ENCODE results near the gene PDE7B. TPM values are rescaled to one million over a fixed set of nuclear protein-coding genes. Genes with fewer than 3 reads are reported as not detected.

The PDE7B gene
- total and polyA plus RNA-seq, 2 of the 13 experiments (the other 11 are each of a cell fraction or from before 2014, with no cell fraction given) = not detected

DNA sequence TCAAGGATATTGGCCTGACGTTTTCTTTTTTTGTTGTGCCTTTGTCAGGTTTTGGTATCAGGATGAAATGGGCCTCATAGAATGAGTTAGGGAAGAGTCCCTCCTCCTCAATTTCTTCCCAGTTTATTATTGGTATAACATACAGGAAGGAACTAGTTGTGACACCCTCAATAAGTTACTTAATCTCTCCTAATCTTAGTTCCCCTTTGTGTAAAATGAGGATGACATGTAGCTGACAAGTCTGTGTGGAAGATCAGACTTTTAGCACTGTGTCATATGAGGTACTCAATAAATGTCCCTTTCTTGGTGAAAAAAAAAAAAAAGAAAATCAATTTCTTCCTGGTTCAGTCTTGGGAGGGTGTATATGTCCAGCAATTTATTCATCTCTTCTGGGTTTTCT lies 155.8 kb downstream of the PDE7B start:
- no TSS peak for BruUV-seq (replicated peaks)

DNA sequence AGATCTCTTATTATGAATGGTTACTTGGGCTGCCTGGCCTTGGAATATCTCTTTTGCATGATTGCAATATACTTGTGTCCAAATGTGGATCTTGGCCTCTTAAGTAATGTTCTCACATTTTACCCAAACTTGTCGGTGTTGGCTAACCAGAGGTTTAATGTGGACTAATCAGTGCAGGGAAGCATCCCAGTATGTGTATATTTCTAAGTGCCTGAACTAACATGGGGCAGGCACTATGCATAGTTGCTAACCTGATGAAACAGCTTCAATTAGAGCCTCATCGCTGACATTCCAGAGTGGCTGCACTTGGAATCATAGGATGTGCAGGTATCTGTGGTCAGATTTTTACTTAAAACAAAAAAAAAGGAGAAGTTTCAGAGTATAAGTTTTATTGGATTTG lies 160.0 kb downstream of the PDE7B start:
- H3K36me3 ChIP-seq (replicated peaks in 1 of 2; ENCODE audit: control insufficient read depth in 1 of 2, insufficient read depth in 2 of 2, low read length in 2 of 2) = no peaks in the 10 kb centered on the region
- H3K27ac ChIP-seq (ENCODE audit: extremely low read length, insufficient read depth, low read length) = no peak overlapping the region
- no peak for TF ChIP-seq NR2F2 (IDR thresholded peaks at IDR 0.05; ENCODE audit: borderline replicate concordance, low read depth)
- TF ChIP-seq ZNF496 (CRISPR knock-in tag; IDR thresholded peaks at IDR 0.05; ENCODE audit: insufficient replicate concordance) = no peak
- no peak for TF ChIP-seq FOSL2 (CRISPR knock-in tag; IDR thresholded peaks at IDR 0.05)
- no peak for TF ChIP-seq POLR2G (IDR thresholded peaks at IDR 0.05; ENCODE audit: low read depth, low read length)
- TF ChIP-seq SMAD1 (CRISPR knock-in tag; IDR thresholded peaks at IDR 0.05; ENCODE audit: borderline replicate concordance, low read depth) = no peak
- TF ChIP-seq NFRKB (IDR thresholded peaks at IDR 0.05) = no peak
- no peak for TF ChIP-seq MAFG (CRISPR knock-in tag; IDR thresholded peaks at IDR 0.05)
- TF ChIP-seq NKX3-1 (CRISPR knock-in tag; IDR thresholded peaks at IDR 0.05) = no peak
- no peak for TF ChIP-seq POLR2AphosphoS5 (IDR thresholded peaks at IDR 0.05; ENCODE audit: low read depth, low read length)
- no peak for TF ChIP-seq JUNB (CRISPR knock-in tag; IDR thresholded peaks at IDR 0.05; ENCODE audit: borderline replicate concordance)
- TF ChIP-seq AHR (CRISPR knock-in tag; IDR thresholded peaks at IDR 0.05) = no peak
- no peak for TF ChIP-seq ZSCAN22 (CRISPR knock-in tag; IDR thresholded peaks at IDR 0.05)
- TF ChIP-seq ZFP62 (CRISPR knock-in tag; IDR thresholded peaks at IDR 0.05) = no peak
- no peaks in the 10 kb centered on the region for H3K27me3 ChIP-seq (ENCODE audit: control insufficient read depth in 1 of 2, insufficient read depth in 2 of 2, low read length in 2 of 2)
- no TSS peak for BruUV-seq (replicated peaks)
- no peak overlapping the region for H3K9ac ChIP-seq (ENCODE audit: insufficient read depth, low read depth, low read length)
- H3K4me1 ChIP-seq (ENCODE audit: insufficient read depth, low read length) = no peaks in the 10 kb centered on the region
- no peak overlapping the region for H3K4me2 ChIP-seq (ENCODE audit: low read depth, low read length)
- ChIA-PET CTCF (ENCODE audit: low intra/inter-chr PET ratio, low total read pairs) (no interaction called here), POLR2A (no interaction called here)
- ATAC-seq (no peak), FAIRE-seq (no peak), DNase-seq (ENCODE audit: low spot score) (no peak)
- no peaks in the 10 kb centered on the region for H3K79me2 ChIP-seq (ENCODE audit: insufficient read depth, low read length)
- in situ Hi-C loops (cut with HindIII; ENCODE audit: extremely low pct_ligation_motif_present, low pct_unique_long_range_greater_than_20kb) = no loop called here
- 0% methylated on average over 2 of the region's 2 CpGs for WGBS (ENCODE audit: low lambda C conversion rate)
- H3K4me3 ChIP-seq (replicated peaks in 1 of 3; ENCODE audit: insufficient read depth in 1 of 3, low read depth in 2 of 3, low read length in 3 of 3) = no peak overlapping the region
- 0 out of 2 replicates have a peak, but pooled peaks cover 2% of the 10 kb centered on the region for H3K9me3 ChIP-seq (ENCODE audit: low read length)
- intact Hi-C loops (cut with micrococcal nuclease; ENCODE audit: unreplicated experiment) = no loop called here
- no peak overlapping the region for H2AFZ ChIP-seq (ENCODE audit: low read length)
- no peaks in the 10 kb centered on the region for H4K20me1 ChIP-seq (ENCODE audit: insufficient read depth, low read length)

More for the DNA sequence above, 155.8 kb downstream of the PDE7B start:
- Histone ChIP-seq H3K27ac (ENCODE audit: extremely low read length, insufficient read depth, low read length) (no peak overlapping the region), H3K4me3 (replicated peaks in 1 of 3; ENCODE audit: insufficient read depth in 1 of 3, low read depth in 2 of 3, low read length in 3 of 3) (no peak overlapping the region), H3K9me3 (ENCODE audit: low read length) (0 out of 2 replicates have a peak, but pooled peaks cover 4% of the 10 kb centered on the region), H3K79me2 (ENCODE audit: insufficient read depth, low read length) (no peaks in the 10 kb centered on the region), H3K27me3 (ENCODE audit: control insufficient read depth in 1 of 2, insufficient read depth in 2 of 2, low read length in 2 of 2) (no peaks in the 10 kb centered on the region), H3K4me2 (ENCODE audit: low read depth, low read length) (no peak overlapping the region), H2AFZ (ENCODE audit: low read length) (no peak overlapping the region), H3K36me3 (replicated peaks in 1 of 2; ENCODE audit: control insufficient read depth in 1 of 2, insufficient read depth in 2 of 2, low read length in 2 of 2) (no peaks in the 10 kb centered on the region), H3K4me1 (ENCODE audit: insufficient read depth, low read length) (no peaks in the 10 kb centered on the region), H3K9ac (ENCODE audit: insufficient read depth, low read depth, low read length) (no peak overlapping the region), H4K20me1 (ENCODE audit: insufficient read depth, low read length) (no peaks in the 10 kb centered on the region)
- TF ChIP-seq, protein P1, sequence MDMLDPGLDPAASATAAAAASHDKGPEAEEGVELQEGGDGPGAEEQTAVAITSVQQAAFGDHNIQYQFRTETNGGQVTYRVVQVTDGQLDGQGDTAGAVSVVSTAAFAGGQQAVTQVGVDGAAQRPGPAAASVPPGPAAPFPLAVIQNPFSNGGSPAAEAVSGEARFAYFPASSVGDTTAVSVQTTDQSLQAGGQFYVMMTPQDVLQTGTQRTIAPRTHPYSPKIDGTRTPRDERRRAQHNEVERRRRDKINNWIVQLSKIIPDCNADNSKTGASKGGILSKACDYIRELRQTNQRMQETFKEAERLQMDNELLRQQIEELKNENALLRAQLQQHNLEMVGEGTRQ (IDR thresholded peaks at IDR 0.05; ENCODE audit: low read depth, low read length) = no peak
- TF ChIP-seq, protein P1 (CRISPR knock-in tag; IDR thresholded peaks at IDR 0.05; ENCODE audit: borderline replicate concordance) = no peak
- intact Hi-C loops (cut with micrococcal nuclease; ENCODE audit: unreplicated experiment) (no loop called here), in situ Hi-C loops (cut with HindIII; ENCODE audit: extremely low pct_ligation_motif_present, low pct_unique_long_range_greater_than_20kb) (no loop called here)
- FAIRE-seq = no peak
- no peak for DNase-seq (ENCODE audit: low spot score)
- POLR2A ChIA-PET = no interaction called here
- no peak for ATAC-seq
- CTCF ChIA-PET (ENCODE audit: low intra/inter-chr PET ratio, low total read pairs) = no interaction called here
- 4% methylated on average over 1 of the region's 1 CpG for WGBS (ENCODE audit: low lambda C conversion rate)
